MM.1S (cell line): Measurements from ENCODE around the gene SMYD4.

ENCODE experiments used
- EZH2 ChIP-seq: fragments of 300-600 bp; sonication (generic); optimal IDR thresholded peaks from 2 replicates; pipeline ENCODE3; 2017; ENCODE audit warnings: low read depth, mild to moderate bottlenecking, antibody characterized with exemption, low read length, mixed read lengths
- TF ChIP-seq, protein P1 (sequence below): fragments of 300-600 bp; sonication (generic); IDR thresholded peaks from 2 replicates; pipeline ENCODE4 v1.5.1; 2016; ENCODE audit warnings: antibody characterized with exemption, low read length, mixed read lengths

GRCh38 chr17:1759529-1759928, 70.2 kb downstream of the SMYD4 start:
- TF ChIP-seq, protein P1, sequence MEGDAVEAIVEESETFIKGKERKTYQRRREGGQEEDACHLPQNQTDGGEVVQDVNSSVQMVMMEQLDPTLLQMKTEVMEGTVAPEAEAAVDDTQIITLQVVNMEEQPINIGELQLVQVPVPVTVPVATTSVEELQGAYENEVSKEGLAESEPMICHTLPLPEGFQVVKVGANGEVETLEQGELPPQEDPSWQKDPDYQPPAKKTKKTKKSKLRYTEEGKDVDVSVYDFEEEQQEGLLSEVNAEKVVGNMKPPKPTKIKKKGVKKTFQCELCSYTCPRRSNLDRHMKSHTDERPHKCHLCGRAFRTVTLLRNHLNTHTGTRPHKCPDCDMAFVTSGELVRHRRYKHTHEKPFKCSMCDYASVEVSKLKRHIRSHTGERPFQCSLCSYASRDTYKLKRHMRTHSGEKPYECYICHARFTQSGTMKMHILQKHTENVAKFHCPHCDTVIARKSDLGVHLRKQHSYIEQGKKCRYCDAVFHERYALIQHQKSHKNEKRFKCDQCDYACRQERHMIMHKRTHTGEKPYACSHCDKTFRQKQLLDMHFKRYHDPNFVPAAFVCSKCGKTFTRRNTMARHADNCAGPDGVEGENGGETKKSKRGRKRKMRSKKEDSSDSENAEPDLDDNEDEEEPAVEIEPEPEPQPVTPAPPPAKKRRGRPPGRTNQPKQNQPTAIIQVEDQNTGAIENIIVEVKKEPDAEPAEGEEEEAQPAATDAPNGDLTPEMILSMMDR = no peak
- no peak for TF ChIP-seq EZH2
